H9 (cell line): Measurements from ENCODE around the gene FBXO30. TPM values are rescaled to one million over a fixed set of nuclear protein-coding genes. Genes with fewer than 3 reads are reported as not detected.

Source experiments
- DNase-seq: peaks from one replicate; pipeline ENCODE4 v3.0.0-alpha.2; 2017
- H2AFZ ChIP-seq: one replicate; pipeline ENCODE4 v1.6.1; 2013; ENCODE audit warnings: mild to moderate bottlenecking, low read length, control low read depth, moderate library complexity
- H2AK5ac ChIP-seq: 2 replicates; pipeline ENCODE4 v1.6.1; 2013; ENCODE audit warnings: low read length, control low read depth, mixed read lengths; ENCODE audit not compliant: insufficient read length
- H2BK120ac ChIP-seq: one replicate; pipeline ENCODE4 v1.6.1; 2013; ENCODE audit warnings: low read depth, mild to moderate bottlenecking, low read length, control low read depth, inconsistent platforms; ENCODE audit not compliant: poor library complexity, severe bottlenecking
- H2BK12ac ChIP-seq: 2 replicates; pipeline ENCODE4 v1.6.1; 2013; ENCODE audit warnings: low read length, control low read depth, mixed read lengths, low read depth; ENCODE audit not compliant: insufficient read length
- H2BK15ac ChIP-seq: 2 replicates; pipeline ENCODE4 v1.6.1; 2013; ENCODE audit warnings: low read depth, low read length, control low read depth
- H2BK20ac ChIP-seq: one replicate; pipeline ENCODE4 v1.6.1; 2013; ENCODE audit warnings: low read depth, mild to moderate bottlenecking, low read length, control low read depth, inconsistent platforms; ENCODE audit not compliant: poor library complexity, severe bottlenecking
- H2BK5ac ChIP-seq: 2 replicates; pipeline ENCODE4 v1.6.1; 2013; ENCODE audit warnings: low read length, control low read depth, mixed read lengths; ENCODE audit not compliant: insufficient read length
- H3K14ac ChIP-seq: 2 replicates; pipeline ENCODE4 v1.6.1; 2013; ENCODE audit warnings: low read length, control low read depth; ENCODE audit not compliant: insufficient read depth
- H3K18ac ChIP-seq: 2 replicates; pipeline ENCODE4 v1.6.1; 2013; ENCODE audit warnings: low read depth, mild to moderate bottlenecking, mixed read lengths, low read length, control low read depth; ENCODE audit not compliant: insufficient read length
- H3K23ac ChIP-seq: 2 replicates; pipeline ENCODE4 v1.6.1; 2013; ENCODE audit warnings: low read length, control low read depth, mixed read lengths, low read depth; ENCODE audit not compliant: insufficient read length
- H3K23me2 ChIP-seq: 2 replicates; pipeline ENCODE4 v1.6.1; 2013; ENCODE audit warnings: low read depth, mild to moderate bottlenecking, mixed read lengths, low read length, control low read depth; ENCODE audit not compliant: insufficient read length, poor library complexity, severe bottlenecking
- H3K27ac ChIP-seq: 2 replicates; pipeline ENCODE4 v1.5.1; 2013; ENCODE audit warnings: low read length, control low read depth, mixed read lengths, low read depth; ENCODE audit not compliant: insufficient read length
- H3K27me3 ChIP-seq: 2 replicates; pipeline ENCODE4 v1.6.1; 2013; ENCODE audit warnings: low read length, control low read depth, inconsistent platforms; ENCODE audit not compliant: insufficient read depth
- H3K4ac ChIP-seq: 2 replicates; pipeline ENCODE4 v1.6.1; 2013; ENCODE audit warnings: low read depth, mild to moderate bottlenecking, control low read depth, inconsistent platforms, low read length, moderate library complexity
- H3K4me1 ChIP-seq: 2 replicates; pipeline ENCODE4 v1.6.1; 2013; ENCODE audit warnings: low read length, control low read depth, inconsistent platforms; ENCODE audit not compliant: insufficient read depth
- H3K4me2 ChIP-seq: 2 replicates; pipeline ENCODE4 v1.6.1; 2013; ENCODE audit warnings: low read length, control low read depth, mixed read lengths; ENCODE audit not compliant: insufficient read length, insufficient read depth
- H3K56ac ChIP-seq: 2 replicates; pipeline ENCODE4 v1.6.1; 2013; ENCODE audit warnings: low read depth, mild to moderate bottlenecking, mixed read lengths, low read length, control low read depth; ENCODE audit not compliant: insufficient read length
- H3K79me1 ChIP-seq: 2 replicates; pipeline ENCODE4 v1.6.1; 2013; ENCODE audit warnings: low read depth, mild to moderate bottlenecking, moderate library complexity, low read length, control low read depth, inconsistent platforms; ENCODE audit not compliant: insufficient read depth, poor library complexity, severe bottlenecking
- H3K79me2 ChIP-seq: 2 replicates; pipeline ENCODE4 v1.6.1; 2013; ENCODE audit warnings: low read length, control low read depth, inconsistent platforms; ENCODE audit not compliant: insufficient read depth
- H3K9ac ChIP-seq: 2 replicates; pipeline ENCODE4 v1.6.1; 2013; ENCODE audit warnings: low read length, control low read depth, mixed read lengths; ENCODE audit not compliant: insufficient read length; ENCODE audit errors: extremely low read depth
- H3K9me3 ChIP-seq: one replicate; pipeline ENCODE4 v1.6.1; 2013; ENCODE audit warnings: low read depth, low read length, inconsistent platforms; ENCODE audit not compliant: control insufficient read depth
- H3T11ph ChIP-seq: one replicate; pipeline ENCODE4 v1.6.1; 2013; ENCODE audit warnings: mild to moderate bottlenecking, low read length, control low read depth, inconsistent platforms
- H4K20me1 ChIP-seq: one replicate; pipeline ENCODE4 v1.6.1; 2013; ENCODE audit not compliant: control insufficient read depth, insufficient read length, insufficient read depth
- H4K5ac ChIP-seq: 2 replicates; pipeline ENCODE4 v1.6.1; 2013; ENCODE audit warnings: low read depth, mild to moderate bottlenecking, mixed read lengths, low read length, control low read depth; ENCODE audit not compliant: insufficient read length
- H4K8ac ChIP-seq: replicated peaks from 2 replicates; pipeline ENCODE4 v1.6.1; 2013; ENCODE audit warnings: low read length, control low read depth, mixed read lengths, low read depth; ENCODE audit not compliant: insufficient read length
- H4K91ac ChIP-seq: 2 replicates; pipeline ENCODE4 v1.6.1; 2013; ENCODE audit warnings: low read depth, mild to moderate bottlenecking, moderate library complexity, mixed read lengths, low read length, control low read depth; ENCODE audit not compliant: insufficient read length
- H3K27ac Mint-ChIP-seq, 3 experiments: 2 replicates in 2 of 3; 3 replicates in 1 of 3; pipeline ENCODE4 v1.8.0; 2020 to 2021; ENCODE audit warnings: mixed read lengths in 3 of 3, mild to moderate bottlenecking in 1 of 3, moderate library complexity in 1 of 3
- H3K27me3 Mint-ChIP-seq: 2 replicates; pipeline ENCODE4 v1.8.0; 2021; ENCODE audit warnings: low read depth, mild to moderate bottlenecking, moderate library complexity, mixed read lengths
- H3K36me3 Mint-ChIP-seq, 3 experiments: 2 replicates in 2 of 3; 3 replicates in 1 of 3; pipeline ENCODE4 v1.8.0; 2020 to 2021; ENCODE audit warnings: low read depth in 3 of 3, mixed read lengths in 3 of 3; ENCODE audit not compliant: insufficient read depth in 1 of 3
- H3K4me1 Mint-ChIP-seq, 2 experiments: 2 replicates each; pipeline ENCODE4 v1.8.0; 2020; ENCODE audit warnings: mixed read lengths in 2 of 2
- H3K4me3 Mint-ChIP-seq, 2 experiments: 2 replicates in 1 of 2; 3 replicates in 1 of 2; pipeline ENCODE4 v1.8.0; 2020 to 2021; ENCODE audit warnings: mild to moderate bottlenecking in 2 of 2, mixed read lengths in 2 of 2, moderate library complexity in 1 of 2
- H3K9me3 Mint-ChIP-seq, 2 experiments: 2 replicates in 1 of 2; 3 replicates in 1 of 2; pipeline ENCODE4 v1.8.0; 2020; ENCODE audit warnings: mild to moderate bottlenecking in 2 of 2, mixed read lengths in 2 of 2, moderate library complexity in 1 of 2
- CTCF ChIP-seq: fragments of 200-600 bp; sonication (generic); conservative IDR thresholded peaks from 3 replicates; pipeline ENCODE4 v1.8.0; 2021; ENCODE audit warnings: antibody characterized with exemption, mild to moderate bottlenecking
- WGBS: extraction: QIAGEN DNeasy Blood & Tissue Kit; methylation state at CpG from one replicate; pipeline ENCODE4 v1.1.7; 2013; ENCODE audit warnings: missing lambda C conversion rate, low lambda C conversion rate, mixed read lengths; ENCODE audit not compliant: insufficient read length; ENCODE audit errors: extremely low coverage; 5-methylcytosine and 5-hydroxymethylcytosine counted together
- total RNA-seq: library from RNA; stranded (reverse); gene quantifications from 2 replicates; pipeline ENCODE4 v1.2.1, GENCODE V29; 2021

The FBXO30 gene
- total RNA-seq, 1 experiment from 2014 or later, result 16.9 TPM

DNA sequence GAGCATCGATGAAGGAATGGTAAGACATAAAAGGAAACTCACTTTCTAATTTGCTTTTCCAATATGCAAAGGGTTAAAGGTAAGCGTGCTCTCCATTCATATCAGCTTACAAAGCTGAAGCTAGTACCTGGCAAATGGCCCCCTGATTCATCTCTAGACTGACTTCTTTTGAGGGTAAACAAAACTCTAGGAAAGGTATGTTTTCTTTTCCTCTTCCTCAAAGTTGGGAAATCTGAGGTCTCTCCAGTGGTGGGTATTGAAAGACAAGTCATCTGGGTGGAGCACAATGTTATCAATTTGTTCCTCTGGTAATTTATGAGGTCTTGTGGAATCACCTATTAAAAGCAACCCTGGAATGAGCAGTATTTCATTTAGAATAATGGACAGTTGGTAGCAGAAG, 7.9 kb upstream of the FBXO30 start:
- Mint-ChIP-seq H3K36me3 (no peaks in the 10 kb centered on the region), H3K27me3 (no peaks in the 10 kb centered on the region), H3K9me3 (no peaks in the 10 kb centered on the region), H3K4me1 (peaks cover 0 to 3% of the 10 kb centered on the region in 2 experiments; a peak in 1 of 4 replicates), H3K4me3 (no peak overlapping the region), H3K27ac (no peak overlapping the region)
- Histone ChIP-seq H3K9me3 (no peaks in the 10 kb centered on the region), H3K79me1 (no peaks in the 10 kb centered on the region), H4K91ac (no peak overlapping the region), H3K27ac (no peak overlapping the region), H3K27me3 (no peaks in the 10 kb centered on the region), H4K20me1 (no peaks in the 10 kb centered on the region), H3K23me2 (no peaks in the 10 kb centered on the region), H2BK5ac (no peak overlapping the region), H3K4me2 (no peak overlapping the region), H3K79me2 (no peaks in the 10 kb centered on the region), H2BK12ac (no peak overlapping the region), H4K8ac (no peak overlapping the region), H3K4ac (no peak overlapping the region), H3K14ac (no peak overlapping the region), H3T11ph (no peak overlapping the region), H2AFZ (no peak overlapping the region), H3K9ac (no peak overlapping the region), H3K18ac (no peak overlapping the region), H3K23ac (no peak overlapping the region), H2BK120ac (no peak overlapping the region), H3K4me1 (no peaks in the 10 kb centered on the region), H3K56ac (no peak overlapping the region), H2AK5ac (no peak overlapping the region), H2BK15ac (no peak overlapping the region), H2BK20ac (no peak overlapping the region), H4K5ac (no peak overlapping the region)
- DNase-seq, result no peak
- no CpG with 5 or more reads among the region's 2 CpGs for WGBS
- TF ChIP-seq CTCF, result no peak
